WERI-Rb-1 (cell line): Measurements from ENCODE around the gene GP5.

Source experiments
- DNase-seq: peaks from one replicate; pipeline ENCODE4 v3.0.0-alpha.2; 2020
- H3K27ac ChIP-seq: fragments of 250-450 bp; sonication (Bioruptor Pico); 2 replicates; pipeline ENCODE4 v1.5.1; 2020; ENCODE audit warnings: mild to moderate bottlenecking, moderate library complexity
- H3K27me3 ChIP-seq: fragments of 250-450 bp; sonication (Bioruptor Pico); 2 replicates; pipeline ENCODE4 v1.5.1; 2021; ENCODE audit warnings: mild to moderate bottlenecking, low read depth, moderate library complexity; ENCODE audit not compliant: insufficient read depth, severe bottlenecking
- H3K36me3 ChIP-seq: fragments of 250-450 bp; sonication (Bioruptor Pico); 2 replicates; pipeline ENCODE4 v1.5.1; 2020; ENCODE audit warnings: mild to moderate bottlenecking, moderate library complexity
- H3K4me3 ChIP-seq: 2 replicates; pipeline ENCODE4 v1.5.1; 2011; ENCODE audit warnings: low read depth, mild to moderate bottlenecking, control low read depth, low read length
- H3K9me3 ChIP-seq: fragments of 250-450 bp; sonication (Bioruptor Pico); 2 replicates; pipeline ENCODE4 v1.5.1; 2021; ENCODE audit warnings: mild to moderate bottlenecking, moderate library complexity; ENCODE audit not compliant: severe bottlenecking
- CTCF ChIP-seq: IDR thresholded peaks from 2 replicates; pipeline ENCODE4 v1.5.1; 2011; ENCODE audit warnings: low read depth, mild to moderate bottlenecking, control low read depth, inconsistent platforms, low read length

GP5 gene

DNA sequence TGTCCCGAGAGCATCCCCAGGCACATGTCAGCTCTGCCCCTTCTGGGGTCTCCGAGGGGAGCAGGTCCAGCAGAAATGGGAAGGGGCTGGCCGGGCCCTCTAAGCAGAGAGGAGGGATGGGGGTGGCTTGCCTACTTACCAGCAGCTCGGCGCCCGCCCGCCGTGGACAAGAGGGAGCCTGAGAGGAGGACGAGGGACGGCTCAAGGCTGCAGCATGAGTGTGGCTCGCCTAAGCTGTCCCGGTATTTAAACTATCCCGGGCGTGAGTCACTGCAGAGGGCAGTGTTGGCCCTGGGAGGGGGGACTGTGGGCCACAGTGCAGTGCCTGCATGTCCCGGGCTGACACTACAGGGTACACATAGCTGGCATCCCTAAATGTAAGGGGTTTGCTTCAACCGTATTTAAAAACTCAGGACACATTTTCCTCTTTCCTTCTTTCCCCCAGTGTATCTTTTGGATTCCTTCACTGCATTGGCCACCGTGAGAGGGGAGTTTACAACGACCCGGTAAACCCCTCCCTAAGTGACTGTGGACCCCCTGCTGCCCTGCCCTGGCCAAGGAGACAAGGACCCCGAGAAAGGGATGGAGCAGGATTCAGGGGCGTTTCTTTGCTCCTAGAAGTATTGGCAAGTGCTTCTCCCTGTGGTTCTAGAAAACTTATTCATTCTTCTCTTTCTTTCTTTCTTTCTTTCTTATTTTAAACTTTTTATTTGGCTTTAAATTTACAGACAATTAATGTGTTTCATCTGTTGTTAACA lies 29.4 kb downstream of the GP5 start, which contains the start of gene LRRC15:
Gene LRRC15, minus strand, starts transcription at position 222 of the 758 bp plus-strand sequence. CDS start 8,700 bp downstream, outside the sequence.
- Histone ChIP-seq H3K4me3 (no peak within 1 kb of the TSS), H3K36me3 (no peaks in the 10 kb centered on the region), H3K9me3 (no peaks in the 10 kb centered on the region), H3K27me3 (no peaks in the 10 kb centered on the region), H3K27ac (no peak within 1 kb of the TSS)
- peak; percentile 28; the same call in 1 of the 2 replicates for TF ChIP-seq CTCF
- peak; percentile 56 for DNase-seq

- DNase-seq: no peak
- Histone ChIP-seq H3K36me3 (no peaks in the 10 kb centered on the region), H3K9me3 (no peaks in the 10 kb centered on the region), H3K27ac (no peak overlapping the region), H3K27me3 (no peaks in the 10 kb centered on the region), H3K4me3 (no peak overlapping the region)
- no peak for TF ChIP-seq CTCF
These were observed 30.1 kb downstream of the GP5 start for GRCh38 chr3:194368918-194369317.

DNA sequence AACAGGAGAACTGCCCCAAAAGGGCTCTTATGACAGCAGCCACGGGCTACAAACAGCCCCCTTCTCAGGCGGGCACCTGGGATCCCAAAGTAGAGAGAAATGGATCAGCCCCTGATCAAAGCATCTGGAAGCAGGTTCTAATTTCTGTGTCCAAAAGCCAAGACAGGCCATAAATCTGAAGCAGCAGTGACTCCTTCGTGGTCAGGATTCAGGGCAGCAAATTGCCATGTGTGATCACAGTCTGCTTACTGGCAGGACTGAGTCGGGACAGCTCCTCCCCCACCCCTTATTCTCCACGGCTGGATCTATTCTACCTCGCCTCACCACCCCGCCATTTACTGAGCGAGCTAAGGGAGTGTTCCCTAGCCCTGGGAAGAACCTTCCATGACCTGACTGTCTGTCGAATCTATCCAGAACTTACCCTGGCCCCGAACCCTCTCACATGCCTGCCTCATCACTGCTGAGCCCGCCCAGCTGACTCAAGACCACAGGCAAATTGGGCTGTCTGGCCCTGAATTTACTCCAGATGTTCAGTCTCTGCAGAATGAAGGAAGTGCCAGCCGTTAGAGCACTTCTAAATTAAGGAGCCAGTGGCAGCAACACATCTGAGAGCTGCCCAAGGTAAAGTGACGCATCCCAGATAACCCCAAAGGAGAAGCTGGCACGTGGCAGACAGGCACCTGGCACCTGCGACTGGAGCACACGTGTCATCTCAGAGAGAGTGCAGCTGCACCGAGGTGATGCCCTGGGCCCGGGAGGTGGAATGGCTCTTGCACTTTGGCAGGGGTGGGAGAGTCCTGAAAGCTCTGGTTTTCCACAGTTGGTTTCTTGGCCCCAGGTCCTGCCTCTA lies 30.8 kb downstream of the GP5 start:
- no peak for TF ChIP-seq CTCF
- H3K9me3 ChIP-seq: no peaks in the 10 kb centered on the region
- no peak for DNase-seq
- H3K36me3 ChIP-seq: no peaks in the 10 kb centered on the region
- no peak overlapping the region for H3K4me3 ChIP-seq
- no peak overlapping the region for H3K27ac ChIP-seq
- H3K27me3 ChIP-seq: no peaks in the 10 kb centered on the region

DNA sequence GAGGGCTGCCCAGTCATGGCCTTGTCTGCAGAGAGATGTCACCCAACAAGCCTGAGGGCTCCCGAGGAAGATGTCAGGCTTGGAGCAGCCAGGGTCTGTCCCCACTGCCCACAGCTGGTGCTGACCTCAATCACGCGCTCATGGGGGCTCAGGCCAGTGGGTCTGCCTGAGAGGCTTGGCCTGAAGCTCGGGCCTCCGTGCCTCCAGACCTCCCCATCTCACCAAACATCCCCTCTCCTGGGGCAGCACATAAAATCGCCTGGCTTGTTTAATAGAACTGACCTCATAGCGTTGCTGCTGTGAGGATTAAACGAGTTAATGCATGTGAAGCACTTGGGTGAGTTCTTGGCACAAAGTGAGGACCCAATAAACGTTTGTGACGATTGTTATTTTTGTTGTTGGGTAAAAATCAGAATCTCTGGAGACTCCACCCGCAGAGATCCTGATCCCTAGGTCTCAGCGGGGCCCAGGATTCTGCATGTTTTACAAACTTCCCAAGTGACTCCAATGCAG lies 33.0 kb downstream of the GP5 start:
- no peak overlapping the region for H3K4me3 ChIP-seq
- no peaks in the 10 kb centered on the region for H3K9me3 ChIP-seq
- H3K27me3 ChIP-seq: no peaks in the 10 kb centered on the region
- no peak for TF ChIP-seq CTCF
- no peak overlapping the region for H3K27ac ChIP-seq
- no peak for DNase-seq
- H3K36me3 ChIP-seq: no peaks in the 10 kb centered on the region

DNA sequence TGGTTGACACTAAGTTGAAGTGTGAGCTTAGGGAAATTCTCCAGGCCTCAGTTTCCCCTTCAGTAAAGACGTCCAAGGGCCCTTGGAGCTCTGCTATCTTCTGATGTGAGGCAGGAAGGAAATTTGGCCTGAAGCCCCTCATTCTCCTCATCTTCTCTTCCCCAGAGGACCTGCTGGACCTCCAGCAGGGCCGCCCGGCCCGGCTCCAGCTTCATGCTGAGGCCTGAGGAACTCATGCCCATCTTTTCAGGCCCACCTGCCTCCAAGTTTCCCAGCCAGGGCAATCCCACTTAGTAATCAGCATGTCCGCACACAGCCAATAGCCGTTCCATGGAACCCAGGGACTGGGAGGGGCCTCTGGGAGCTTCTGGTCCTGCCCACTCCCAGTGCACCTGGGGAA lies 33.5 kb downstream of the GP5 start:
- DNase-seq: no peak
- no peak overlapping the region for H3K27ac ChIP-seq
- no peak overlapping the region for H3K4me3 ChIP-seq
- no peaks in the 10 kb centered on the region for H3K36me3 ChIP-seq
- no peaks in the 10 kb centered on the region for H3K9me3 ChIP-seq
- TF ChIP-seq CTCF: no peak
- no peaks in the 10 kb centered on the region for H3K27me3 ChIP-seq
